ENCODE results near the gene LPP. TPM values are rescaled to one million over a fixed set of nuclear protein-coding genes. Genes with fewer than 3 reads are reported as not detected.
A peak's percentile ranks its signal among the peaks of the same experiment; 100 is the strongest.

The LPP gene
- total and polyA plus RNA-seq, 4 donors, result 7.2 to 50.3 (median 26.4) TPM

- H3K27ac ChIP-seq (ENCODE audit: low read depth, low read length), result no peak overlapping the region
- peak in 1 of 6 donors; percentile 83 for DNase-seq (ENCODE audit: low read depth in 4 of 6, low spot score in 6 of 6)
Observed at GRCh38 chr3:188853856-188854771, 700.2 kb downstream of the LPP start.

GRCh38 chr3:188854772-188855149 is 700.8 kb downstream of the LPP start:
- H3K27me3 ChIP-seq (ENCODE audit: control insufficient read depth, insufficient read depth, low read length), result no peaks in the 10 kb centered on the region
- H3K4me1 ChIP-seq (ENCODE audit: control insufficient read depth, insufficient read depth, low read length), result no peaks in the 10 kb centered on the region
- H3K36me3 ChIP-seq (ENCODE audit: control insufficient read depth, insufficient read depth, low read length), result no peaks in the 10 kb centered on the region
- no peaks in the 10 kb centered on the region for H3K9me3 ChIP-seq (ENCODE audit: control insufficient read depth, insufficient read depth, low read length)
- H3K4me3 ChIP-seq (ENCODE audit: low read depth, low read length), result no peak overlapping the region
- no peak for DNase-seq (ENCODE audit: low read depth in 4 of 6, low spot score in 6 of 6)
- H3K27ac ChIP-seq (ENCODE audit: low read depth, low read length), result no peak overlapping the region

More at GRCh38 chr3:188853856-188854771, 700.2 kb downstream of the LPP start:
- Histone ChIP-seq H3K4me3 (ENCODE audit: low read depth, low read length) (no peak overlapping the region), H3K27me3 (ENCODE audit: control insufficient read depth, insufficient read depth, low read length) (no peaks in the 10 kb centered on the region), H3K36me3 (ENCODE audit: control insufficient read depth, insufficient read depth, low read length) (no peaks in the 10 kb centered on the region), H3K4me1 (ENCODE audit: control insufficient read depth, insufficient read depth, low read length) (no peaks in the 10 kb centered on the region), H3K9me3 (ENCODE audit: control insufficient read depth, insufficient read depth, low read length) (no peaks in the 10 kb centered on the region)
- WGBS (ENCODE audit: insufficient coverage), result 82% methylated on average over 3 of the region's 4 CpGs

GRCh38 chr3:188855675-188856074 is 701.7 kb downstream of the LPP start:
- no peaks in the 10 kb centered on the region for H3K4me1 ChIP-seq (ENCODE audit: control insufficient read depth, insufficient read depth, low read length)
- H3K9me3 ChIP-seq (ENCODE audit: control insufficient read depth, insufficient read depth, low read length), result no peaks in the 10 kb centered on the region
- H3K36me3 ChIP-seq (ENCODE audit: control insufficient read depth, insufficient read depth, low read length), result no peaks in the 10 kb centered on the region
- WGBS (ENCODE audit: insufficient coverage), result 40% methylated on average over 1 of the region's 3 CpGs
- no peak overlapping the region for H3K4me3 ChIP-seq (ENCODE audit: low read depth, low read length)
- H3K27ac ChIP-seq (ENCODE audit: low read depth, low read length), result no peak overlapping the region
- DNase-seq (ENCODE audit: low read depth in 4 of 6, low spot score in 6 of 6), result no peak
- H3K27me3 ChIP-seq (ENCODE audit: control insufficient read depth, insufficient read depth, low read length), result no peaks in the 10 kb centered on the region

GRCh38 chr3:188860147-188860546 is 706.2 kb downstream of the LPP start:
- H3K9me3 ChIP-seq (ENCODE audit: control insufficient read depth, insufficient read depth, low read length), result no peaks in the 10 kb centered on the region
- no peaks in the 10 kb centered on the region for H3K4me1 ChIP-seq (ENCODE audit: control insufficient read depth, insufficient read depth, low read length)
- no peak overlapping the region for H3K4me3 ChIP-seq (ENCODE audit: low read depth, low read length)
- WGBS (ENCODE audit: insufficient coverage), result 100% methylated on average over 3 of the region's 3 CpGs
- no peak for DNase-seq (ENCODE audit: low read depth in 4 of 6, low spot score in 6 of 6)
- H3K27ac ChIP-seq (ENCODE audit: low read depth, low read length), result no peak overlapping the region
- H3K27me3 ChIP-seq (ENCODE audit: control insufficient read depth, insufficient read depth, low read length), result no peaks in the 10 kb centered on the region
- H3K36me3 ChIP-seq (ENCODE audit: control insufficient read depth, insufficient read depth, low read length), result no peaks in the 10 kb centered on the region

GRCh38 chr3:188861842-188862744 is 708.1 kb downstream of the LPP start:
- Histone ChIP-seq H3K36me3 (ENCODE audit: control insufficient read depth, insufficient read depth, low read length) (no peaks in the 10 kb centered on the region), H3K27ac (ENCODE audit: low read depth, low read length) (no peak overlapping the region), H3K4me1 (ENCODE audit: control insufficient read depth, insufficient read depth, low read length) (no peaks in the 10 kb centered on the region), H3K9me3 (ENCODE audit: control insufficient read depth, insufficient read depth, low read length) (no peaks in the 10 kb centered on the region), H3K27me3 (ENCODE audit: control insufficient read depth, insufficient read depth, low read length) (no peaks in the 10 kb centered on the region), H3K4me3 (ENCODE audit: low read depth, low read length) (no peak overlapping the region)
- DNase-seq (ENCODE audit: low read depth in 4 of 6, low spot score in 6 of 6), result no peak
- no CpG with 5 or more reads among the region's 5 CpGs for whole genome bisulfite sequencing (ENCODE audit: insufficient coverage)

GRCh38 chr3:188863999-188864406 is 710.0 kb downstream of the LPP start:
- H3K4me3 ChIP-seq (ENCODE audit: low read depth, low read length), result no peak overlapping the region
- no CpG with 5 or more reads among the region's 3 CpGs for WGBS (ENCODE audit: insufficient coverage)
- H3K27ac ChIP-seq (ENCODE audit: low read depth, low read length), result no peak overlapping the region
- DNase-seq (ENCODE audit: low read depth in 4 of 6, low spot score in 6 of 6), result peak in 2 of 6 donors; percentile 26 to 39
- no peaks in the 10 kb centered on the region for H3K36me3 ChIP-seq (ENCODE audit: control insufficient read depth, insufficient read depth, low read length)
- no peaks in the 10 kb centered on the region for H3K27me3 ChIP-seq (ENCODE audit: control insufficient read depth, insufficient read depth, low read length)
- H3K9me3 ChIP-seq (ENCODE audit: control insufficient read depth, insufficient read depth, low read length), result no peaks in the 10 kb centered on the region
- peaks cover 2% of the 10 kb centered on the region for H3K4me1 ChIP-seq (ENCODE audit: control insufficient read depth, insufficient read depth, low read length)

GRCh38 chr3:188867691-188868265 is 713.8 kb downstream of the LPP start:
- H3K27me3 ChIP-seq (ENCODE audit: control insufficient read depth, insufficient read depth, low read length), result no peaks in the 10 kb centered on the region
- no CpG with 5 or more reads among the region's 4 CpGs for WGBS (ENCODE audit: insufficient coverage)
- H3K4me3 ChIP-seq (ENCODE audit: low read depth, low read length), result no peak overlapping the region
- no peak for DNase-seq (ENCODE audit: low read depth in 4 of 6, low spot score in 6 of 6)
- H3K27ac ChIP-seq (ENCODE audit: low read depth, low read length), result no peak overlapping the region
- H3K9me3 ChIP-seq (ENCODE audit: control insufficient read depth, insufficient read depth, low read length), result no peaks in the 10 kb centered on the region
- no peaks in the 10 kb centered on the region for H3K36me3 ChIP-seq (ENCODE audit: control insufficient read depth, insufficient read depth, low read length)
- H3K4me1 ChIP-seq (ENCODE audit: control insufficient read depth, insufficient read depth, low read length), result peaks cover 2% of the 10 kb centered on the region

GRCh38 chr3:188868803-188869202 is 714.8 kb downstream of the LPP start:
- peak in 2 of 6 donors; percentile 26 to 44 for DNase-seq (ENCODE audit: low read depth in 4 of 6, low spot score in 6 of 6)
- Histone ChIP-seq H3K4me3 (ENCODE audit: low read depth, low read length) (no peak overlapping the region), H3K36me3 (ENCODE audit: control insufficient read depth, insufficient read depth, low read length) (no peaks in the 10 kb centered on the region), H3K9me3 (ENCODE audit: control insufficient read depth, insufficient read depth, low read length) (no peaks in the 10 kb centered on the region), H3K27ac (ENCODE audit: low read depth, low read length) (no peak overlapping the region), H3K4me1 (ENCODE audit: control insufficient read depth, insufficient read depth, low read length) (peaks cover 2% of the 10 kb centered on the region), H3K27me3 (ENCODE audit: control insufficient read depth, insufficient read depth, low read length) (no peaks in the 10 kb centered on the region)
- 46% methylated on average over 1 of the region's 1 CpG for WGBS (ENCODE audit: insufficient coverage)

GRCh38 chr3:188869628-188870027 is 715.7 kb downstream of the LPP start:
- H3K36me3 ChIP-seq (ENCODE audit: control insufficient read depth, insufficient read depth, low read length), result no peaks in the 10 kb centered on the region
- no peaks in the 10 kb centered on the region for H3K9me3 ChIP-seq (ENCODE audit: control insufficient read depth, insufficient read depth, low read length)
- H3K4me1 ChIP-seq (ENCODE audit: control insufficient read depth, insufficient read depth, low read length), result peaks cover 2% of the 10 kb centered on the region
- H3K4me3 ChIP-seq (ENCODE audit: low read depth, low read length), result no peak overlapping the region
- H3K27me3 ChIP-seq (ENCODE audit: control insufficient read depth, insufficient read depth, low read length), result no peaks in the 10 kb centered on the region
- WGBS (ENCODE audit: insufficient coverage), result 100% methylated on average over 2 of the region's 3 CpGs
- DNase-seq (ENCODE audit: low read depth in 4 of 6, low spot score in 6 of 6), result no peak
- no peak overlapping the region for H3K27ac ChIP-seq (ENCODE audit: low read depth, low read length)
